Lower lobe of right lung (tissue), 2 donors: ENCODE measurements around the gene NELL1. TPM values are rescaled to one million over a fixed set of nuclear protein-coding genes. Genes with fewer than 3 reads are reported as not detected.

Experiments used
- ATAC-seq, 2 donors: fragments of 200-7000 bp; cut with Tn5 transposase; one replicate each; pipeline ENCODE4 v1.9.1; 2020 to 2022; ENCODE audit warnings: mild to moderate bottlenecking in 2 of 2, moderate library complexity in 2 of 2
- DNase-seq: peaks from one replicate; pipeline ENCODE4 v3.0.0-alpha.2; 2020
- H3K27ac ChIP-seq: fragments of 200-600 bp; one replicate; pipeline ENCODE4 v1.8.0; 2022
- H3K27me3 ChIP-seq: fragments of 200-600 bp; one replicate; pipeline ENCODE4 v1.8.0; 2022; ENCODE audit warnings: low read depth
- H3K36me3 ChIP-seq: fragments of 200-600 bp; one replicate; pipeline ENCODE4 v1.8.0; 2022; ENCODE audit warnings: mild to moderate bottlenecking
- H3K4me1 ChIP-seq: fragments of 200-600 bp; one replicate; pipeline ENCODE4 v1.8.0; 2022
- H3K4me3 ChIP-seq: fragments of 200-600 bp; one replicate; pipeline ENCODE4 v1.8.0; 2022; ENCODE audit warnings: mild to moderate bottlenecking
- H3K9me3 ChIP-seq: fragments of 200-600 bp; one replicate; pipeline ENCODE4 v1.8.0; 2022
- CTCF ChIP-seq: fragments of 200-600 bp; IDR thresholded peaks from one replicate; pipeline ENCODE4 v1.8.0; 2022; ENCODE audit warnings: antibody characterized with exemption, mild to moderate bottlenecking
- intact Hi-C: fragments of 100-400 bp; cut with DNase I; formaldehyde crosslinking; loops from one replicate; pipeline ENCODE4 v1.11.0; 2022
- total RNA-seq: library from RNA; stranded (reverse); fragmentation: NEBNext Ultra II Directional; extraction: Animal tissue kit (Norgen Biotek cat#: 25700); gene quantifications from one replicate; pipeline ENCODE4 v1.2.1, GENCODE V29; 2021
- donor health status: DM: no; HTN: yes; CAD: no; lungs with severe emphysema.

The NELL1 gene
- total RNA-seq, 1 donor from 2014 or later: 0.15 TPM

GRCh38 chr11:21254055-21254454, 584.7 kb downstream of the NELL1 start:
- TF ChIP-seq CTCF: no peak
- H3K36me3 ChIP-seq: no peaks in the 10 kb centered on the region
- H3K27me3 ChIP-seq: no peaks in the 10 kb centered on the region
- no peak overlapping the region for H3K27ac ChIP-seq
- H3K4me3 ChIP-seq: no peak overlapping the region
- DNase-seq: no peak
- H3K9me3 ChIP-seq: no peaks in the 10 kb centered on the region
- H3K4me1 ChIP-seq: no peaks in the 10 kb centered on the region
- intact Hi-C loops: no loop called here
- no peak for ATAC-seq

- Histone ChIP-seq H3K36me3 (no peaks in the 10 kb centered on the region), H3K9me3 (no peaks in the 10 kb centered on the region), H3K27ac (no peak overlapping the region), H3K27me3 (no peaks in the 10 kb centered on the region), H3K4me1 (no peaks in the 10 kb centered on the region), H3K4me3 (no peak overlapping the region)
- no peak for ATAC-seq
- intact Hi-C loops: no loop called here
- no peak for TF ChIP-seq CTCF
- no peak for DNase-seq
Measured at GRCh38 chr11:21254790-21255189, 585.4 kb downstream of the NELL1 start.

DNA sequence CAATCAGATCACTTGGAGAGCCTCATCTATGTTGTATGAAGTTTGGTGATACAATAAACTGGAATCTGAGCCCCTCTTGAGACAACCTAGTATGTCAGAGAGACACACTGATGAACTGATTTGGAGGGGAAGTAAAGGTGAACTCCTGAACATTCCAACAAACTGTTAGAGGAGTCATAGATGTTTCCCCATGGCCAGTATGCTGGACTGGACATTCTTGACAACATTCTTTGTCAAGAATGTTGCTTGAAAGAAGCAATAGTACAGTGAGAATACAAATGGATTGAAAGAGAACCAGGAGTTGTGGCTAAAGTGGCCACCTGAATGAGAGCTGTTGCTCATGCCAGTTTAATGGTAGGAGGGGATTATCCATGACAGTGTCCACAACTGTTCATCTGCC, 588.1 kb downstream of the NELL1 start:
- Histone ChIP-seq H3K27ac (no peak overlapping the region), H3K9me3 (no peaks in the 10 kb centered on the region), H3K36me3 (no peaks in the 10 kb centered on the region), H3K27me3 (no peaks in the 10 kb centered on the region), H3K4me1 (no peaks in the 10 kb centered on the region), H3K4me3 (no peak overlapping the region)
- no peak for ATAC-seq
- no peak for TF ChIP-seq CTCF
- DNase-seq: no peak
- intact Hi-C loops: no loop called here

DNA sequence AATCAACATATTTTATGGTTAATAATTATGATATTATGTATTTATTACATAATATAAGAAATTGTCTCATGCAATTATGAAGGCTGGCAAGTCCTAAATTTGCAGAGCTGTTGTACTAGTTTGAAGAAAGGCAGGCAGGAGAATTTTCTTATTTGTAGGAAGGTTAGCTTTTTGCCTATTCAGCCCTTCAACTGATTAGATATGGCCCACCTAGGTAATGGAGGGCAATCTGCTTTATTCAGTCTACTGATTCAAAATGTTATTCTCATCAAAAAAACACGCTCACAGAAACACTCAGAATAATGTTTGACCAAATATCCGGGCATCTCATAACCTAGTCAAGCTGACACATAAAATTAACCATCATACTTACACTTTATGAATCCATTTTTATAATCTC, 589.0 kb downstream of the NELL1 start:
- intact Hi-C loops: no loop called here
- H3K9me3 ChIP-seq: no peaks in the 10 kb centered on the region
- TF ChIP-seq CTCF: no peak
- H3K4me1 ChIP-seq: no peaks in the 10 kb centered on the region
- DNase-seq (no peak), ATAC-seq (no peak)
- H3K27ac ChIP-seq: no peak overlapping the region
- H3K4me3 ChIP-seq: no peak overlapping the region
- H3K36me3 ChIP-seq: no peaks in the 10 kb centered on the region
- no peaks in the 10 kb centered on the region for H3K27me3 ChIP-seq

DNA sequence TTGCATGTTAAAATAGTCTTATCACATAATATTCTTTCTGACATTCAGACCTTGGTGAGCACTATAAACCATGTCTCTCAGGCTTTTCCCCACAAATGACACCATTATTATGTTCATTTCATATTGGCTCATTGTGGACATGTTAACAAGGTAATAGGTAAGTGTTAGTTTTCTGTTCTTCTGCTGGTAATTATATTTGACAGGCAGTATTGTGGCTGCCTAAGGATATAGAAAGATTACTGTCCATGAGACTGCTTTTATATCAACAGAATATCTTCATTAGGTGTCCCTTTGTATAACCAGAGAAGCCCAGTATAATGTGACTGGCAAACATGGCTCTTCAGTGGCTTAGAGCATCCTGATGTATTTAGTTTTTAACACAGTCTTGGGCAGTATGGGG, 590.7 kb downstream of the NELL1 start:
- DNase-seq (no peak), ATAC-seq (no peak)
- Histone ChIP-seq H3K27me3 (no peaks in the 10 kb centered on the region), H3K36me3 (no peaks in the 10 kb centered on the region), H3K4me1 (no peaks in the 10 kb centered on the region), H3K27ac (no peak overlapping the region), H3K9me3 (no peaks in the 10 kb centered on the region), H3K4me3 (no peak overlapping the region)
- no peak for TF ChIP-seq CTCF
- intact Hi-C loops: no loop called here

GRCh38 chr11:21262992-21263391, 593.6 kb downstream of the NELL1 start:
- TF ChIP-seq CTCF: no peak
- Histone ChIP-seq H3K9me3 (no peaks in the 10 kb centered on the region), H3K4me3 (no peak overlapping the region), H3K27ac (no peak overlapping the region), H3K36me3 (no peaks in the 10 kb centered on the region), H3K27me3 (no peaks in the 10 kb centered on the region), H3K4me1 (no peaks in the 10 kb centered on the region)
- no peak for ATAC-seq
- DNase-seq: no peak
- intact Hi-C loops: no loop called here
